ENCODE data around the gene SAFB2. TPM values are rescaled to one million over a fixed set of nuclear protein-coding genes. Genes with fewer than 3 reads are reported as not detected.

The SAFB2 gene
- total RNA-seq, 4 donors from 2014 or later = 33.6 to 72.0 (median 45.2) TPM

- no peak for TF ChIP-seq CTCF (IDR thresholded peaks at IDR 0.05; ENCODE audit: low read depth)
Measured at GRCh38 chr19:5588441-5588840, 34.1 kb downstream of the SAFB2 start.

GRCh38 chr19:5587661-5588060 is 34.9 kb downstream of the SAFB2 start:
- no peak for TF ChIP-seq CTCF (IDR thresholded peaks at IDR 0.05; ENCODE audit: low read depth)

GRCh38 chr19:5587071-5587455 is 35.5 kb downstream of the SAFB2 start:
- TF ChIP-seq CTCF (IDR thresholded peaks at IDR 0.05; ENCODE audit: low read depth) = no peak

GRCh38 chr19:5586300-5587070 is 36.1 kb downstream of the SAFB2 start:
- TF ChIP-seq CTCF (IDR thresholded peaks at IDR 0.05; ENCODE audit: low read depth) = no peak

- TF ChIP-seq CTCF (IDR thresholded peaks at IDR 0.05; ENCODE audit: low read depth) = no peak
Measured at GRCh38 chr19:5585461-5586299, 36.9 kb downstream of the SAFB2 start.

GRCh38 chr19:5580161-5580571 is 42.4 kb downstream of the SAFB2 start:
- no peak for TF ChIP-seq CTCF (IDR thresholded peaks at IDR 0.05; ENCODE audit: low read depth)

GRCh38 chr19:5579697-5580096 is 42.9 kb downstream of the SAFB2 start:
- TF ChIP-seq CTCF (IDR thresholded peaks at IDR 0.05; ENCODE audit: low read depth) = no peak

Measured in subcutaneous adipose tissue (tissue), 4 donors.